GM21367 (cell line): Measurements from ENCODE around the gene SAMD3.
"Not testable (repeated sequence)": the region's sequence is repeated elsewhere in the genome, so short reads cannot be mapped to it uniquely, and the experiment has no call there.

Experiments used
- ATAC-seq: cut with Tn5 transposase; IDR thresholded peaks from one replicate; pipeline ENCODE4 v1.9.1; 2021; ENCODE audit not compliant: unreplicated experiment

The SAMD3 gene

GRCh38 chr6:130222775-130223174, at the start of gene SAMD3:
Gene SAMD3 (minus strand): TSS chr6:130222951. CDS start chr6:130215273, 7,678 bp downstream.
- no peak for ATAC-seq

- peak; percentile 72 for ATAC-seq
These were observed 47.4 kb upstream of the SAMD3 start for GRCh38 chr6:130269969-130270635.

- ATAC-seq, result not testable (repeated sequence)
These were observed 42.8 kb upstream of the SAMD3 start for GRCh38 chr6:130265553-130265952.

- ATAC-seq, result no peak
These were observed 39.3 kb upstream of the SAMD3 start for GRCh38 chr6:130262008-130262407.

GRCh38 chr6:130261558-130261957, 38.8 kb upstream of the SAMD3 start:
- not testable (repeated sequence) for ATAC-seq

GRCh38 chr6:130260614-130261241, 38.0 kb upstream of the SAMD3 start:
- peak; percentile 23 for ATAC-seq

- peak; percentile 59 for ATAC-seq
These were observed 37.3 kb upstream of the SAMD3 start for GRCh38 chr6:130260050-130260462.

- ATAC-seq, result peak; percentile 21
These were observed 36.8 kb upstream of the SAMD3 start for GRCh38 chr6:130259557-130259956.

- ATAC-seq, result peak; percentile 31
These were observed 36.4 kb upstream of the SAMD3 start for GRCh38 chr6:130259140-130259539.

- ATAC-seq, result no peak
These were observed 29.9 kb upstream of the SAMD3 start for GRCh38 chr6:130252527-130253237.

GRCh38 chr6:130245267-130245666, 22.5 kb upstream of the SAMD3 start:
- no peak for ATAC-seq

- ATAC-seq, result no peak
These were observed 22.0 kb upstream of the SAMD3 start for GRCh38 chr6:130244728-130245127.

- ATAC-seq, result no peak
These were observed 17.5 kb upstream of the SAMD3 start for GRCh38 chr6:130240232-130240631.

- ATAC-seq, result no peak
These were observed 17.0 kb upstream of the SAMD3 start for GRCh38 chr6:130239755-130240154.

GRCh38 chr6:130233330-130233729, 10.6 kb upstream of the SAMD3 start:
- no peak for ATAC-seq

GRCh38 chr6:130230531-130230930, 7.8 kb upstream of the SAMD3 start:
- not testable (repeated sequence) for ATAC-seq

- ATAC-seq, result no peak
These were observed 6.9 kb upstream of the SAMD3 start for GRCh38 chr6:130229645-130230044.

- peak; percentile 99 for ATAC-seq
These were observed 757 bp upstream of the SAMD3 start for GRCh38 chr6:130223508-130223907.

GRCh38 chr6:130218134-130218533, 4.6 kb downstream of the SAMD3 start:
- no peak for ATAC-seq

- ATAC-seq, result no peak
These were observed 6.1 kb downstream of the SAMD3 start for GRCh38 chr6:130216620-130217019.

GRCh38 chr6:130215526-130215925, 7.2 kb downstream of the SAMD3 start:
- ATAC-seq, result no peak
